ENCODE measurements around the gene PLA2G2A.
"Not testable (repeated sequence)": the region's sequence is repeated elsewhere in the genome, so short reads cannot be mapped to it uniquely, and the experiment has no call there.

The PLA2G2A gene

DNA sequence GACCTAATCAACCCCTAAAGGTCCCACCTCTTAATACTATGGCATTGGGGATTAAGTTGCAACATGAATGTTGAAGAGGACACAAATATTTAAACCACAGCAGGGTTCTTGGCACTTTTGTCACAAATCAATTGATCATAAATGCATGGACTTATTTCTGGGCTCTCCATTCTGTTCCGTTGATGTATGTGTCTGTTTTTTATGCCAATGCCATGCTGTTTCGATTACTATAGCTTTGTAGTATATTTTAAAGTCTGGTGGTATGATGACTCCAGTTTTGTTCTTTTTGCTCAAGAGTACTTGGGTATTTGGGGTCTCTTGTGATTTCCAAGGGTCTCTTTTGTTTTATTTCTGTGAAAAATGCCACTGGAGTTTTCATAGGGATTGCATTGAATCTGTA, 34.7 kb upstream of the PLA2G2A start:
- TF ChIP-seq CTCF (IDR thresholded peaks at IDR 0.05; ENCODE audit: insufficient read depth, low read length) (no peak), SPI1 (IDR thresholded peaks at IDR 0.05; ENCODE audit: borderline replicate concordance, low read depth) (no peak), POLR2AphosphoS5 (IDR thresholded peaks at IDR 0.05; ENCODE audit: low read depth) (no peak), GABPA (IDR thresholded peaks at IDR 0.05; ENCODE audit: low read depth) (no peak)
- TF ChIP-seq, protein P1, sequence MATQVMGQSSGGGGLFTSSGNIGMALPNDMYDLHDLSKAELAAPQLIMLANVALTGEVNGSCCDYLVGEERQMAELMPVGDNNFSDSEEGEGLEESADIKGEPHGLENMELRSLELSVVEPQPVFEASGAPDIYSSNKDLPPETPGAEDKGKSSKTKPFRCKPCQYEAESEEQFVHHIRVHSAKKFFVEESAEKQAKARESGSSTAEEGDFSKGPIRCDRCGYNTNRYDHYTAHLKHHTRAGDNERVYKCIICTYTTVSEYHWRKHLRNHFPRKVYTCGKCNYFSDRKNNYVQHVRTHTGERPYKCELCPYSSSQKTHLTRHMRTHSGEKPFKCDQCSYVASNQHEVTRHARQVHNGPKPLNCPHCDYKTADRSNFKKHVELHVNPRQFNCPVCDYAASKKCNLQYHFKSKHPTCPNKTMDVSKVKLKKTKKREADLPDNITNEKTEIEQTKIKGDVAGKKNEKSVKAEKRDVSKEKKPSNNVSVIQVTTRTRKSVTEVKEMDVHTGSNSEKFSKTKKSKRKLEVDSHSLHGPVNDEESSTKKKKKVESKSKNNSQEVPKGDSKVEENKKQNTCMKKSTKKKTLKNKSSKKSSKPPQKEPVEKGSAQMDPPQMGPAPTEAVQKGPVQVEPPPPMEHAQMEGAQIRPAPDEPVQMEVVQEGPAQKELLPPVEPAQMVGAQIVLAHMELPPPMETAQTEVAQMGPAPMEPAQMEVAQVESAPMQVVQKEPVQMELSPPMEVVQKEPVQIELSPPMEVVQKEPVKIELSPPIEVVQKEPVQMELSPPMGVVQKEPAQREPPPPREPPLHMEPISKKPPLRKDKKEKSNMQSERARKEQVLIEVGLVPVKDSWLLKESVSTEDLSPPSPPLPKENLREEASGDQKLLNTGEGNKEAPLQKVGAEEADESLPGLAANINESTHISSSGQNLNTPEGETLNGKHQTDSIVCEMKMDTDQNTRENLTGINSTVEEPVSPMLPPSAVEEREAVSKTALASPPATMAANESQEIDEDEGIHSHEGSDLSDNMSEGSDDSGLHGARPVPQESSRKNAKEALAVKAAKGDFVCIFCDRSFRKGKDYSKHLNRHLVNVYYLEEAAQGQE (IDR thresholded peaks at IDR 0.05; ENCODE audit: insufficient replicate concordance, low read depth), result no peak
- no peak for DNase-seq (ENCODE audit: low read depth in 1 of 2, low spot score in 1 of 2)
- no peak overlapping the region for H3K4me3 ChIP-seq (replicated peaks; ENCODE audit: insufficient read depth, low read length)
- H3K27me3 ChIP-seq (ENCODE audit: insufficient read depth, poor library complexity, severe bottlenecking), result peaks cover 2% of the 10 kb centered on the region
- H3K27ac ChIP-seq (replicated peaks), result no peak overlapping the region

GRCh38 chr1:20010016-20010415, 30.6 kb upstream of the PLA2G2A start:
- Histone ChIP-seq H3K27ac (replicated peaks) (no peak overlapping the region), H3K27me3 (ENCODE audit: insufficient read depth, poor library complexity, severe bottlenecking) (no peaks in the 10 kb centered on the region), H3K4me3 (replicated peaks; ENCODE audit: insufficient read depth, low read length) (no peak overlapping the region)
- no peak for TF ChIP-seq CTCF (IDR thresholded peaks at IDR 0.05; ENCODE audit: insufficient read depth, low read length)
- DNase-seq (ENCODE audit: low read depth in 1 of 2, low spot score in 1 of 2), result no peak

DNA sequence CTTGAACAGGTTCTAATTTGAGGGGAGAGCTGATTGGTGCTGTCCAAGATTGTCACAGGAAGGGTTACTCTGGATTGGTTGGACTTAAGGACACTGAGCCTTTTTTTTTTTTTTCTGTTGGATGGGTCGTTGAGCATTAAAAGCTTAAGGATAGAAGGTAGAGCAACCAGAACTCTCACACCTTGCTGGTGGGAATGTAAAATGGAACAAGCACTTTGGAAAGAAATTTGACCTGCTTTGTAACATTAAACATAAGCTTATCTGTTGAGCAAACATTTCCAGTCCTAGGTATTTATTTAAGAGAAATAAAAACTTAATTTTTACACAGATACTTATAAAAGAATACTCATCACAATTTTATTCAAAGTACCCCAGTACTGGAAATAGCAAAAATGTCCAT, 29.8 kb upstream of the PLA2G2A start:
- H3K27me3 ChIP-seq (ENCODE audit: insufficient read depth, poor library complexity, severe bottlenecking), result no peaks in the 10 kb centered on the region
- TF ChIP-seq POLR2AphosphoS5 (IDR thresholded peaks at IDR 0.05; ENCODE audit: low read depth) (no peak), CTCF (IDR thresholded peaks at IDR 0.05; ENCODE audit: insufficient read depth, low read length) (no peak), SPI1 (IDR thresholded peaks at IDR 0.05; ENCODE audit: borderline replicate concordance, low read depth) (no peak), GABPA (IDR thresholded peaks at IDR 0.05; ENCODE audit: low read depth) (no peak)
- TF ChIP-seq, protein P1 (IDR thresholded peaks at IDR 0.05; ENCODE audit: insufficient replicate concordance, low read depth), result no peak
- no peak overlapping the region for H3K4me3 ChIP-seq (replicated peaks; ENCODE audit: insufficient read depth, low read length)
- no peak overlapping the region for H3K27ac ChIP-seq (replicated peaks)
- DNase-seq (ENCODE audit: low read depth in 1 of 2, low spot score in 1 of 2), result no peak

- TF ChIP-seq CTCF (IDR thresholded peaks at IDR 0.05; ENCODE audit: insufficient read depth, low read length) (no peak), SPI1 (IDR thresholded peaks at IDR 0.05; ENCODE audit: borderline replicate concordance, low read depth) (no peak), POLR2AphosphoS5 (IDR thresholded peaks at IDR 0.05; ENCODE audit: low read depth) (no peak), GABPA (IDR thresholded peaks at IDR 0.05; ENCODE audit: low read depth) (no peak)
- TF ChIP-seq, protein P1 (IDR thresholded peaks at IDR 0.05; ENCODE audit: insufficient replicate concordance, low read depth), result no peak
- no peak for DNase-seq (ENCODE audit: low read depth in 1 of 2, low spot score in 1 of 2)
Measured at GRCh38 chr1:20008391-20008841, 29.0 kb upstream of the PLA2G2A start.

DNA sequence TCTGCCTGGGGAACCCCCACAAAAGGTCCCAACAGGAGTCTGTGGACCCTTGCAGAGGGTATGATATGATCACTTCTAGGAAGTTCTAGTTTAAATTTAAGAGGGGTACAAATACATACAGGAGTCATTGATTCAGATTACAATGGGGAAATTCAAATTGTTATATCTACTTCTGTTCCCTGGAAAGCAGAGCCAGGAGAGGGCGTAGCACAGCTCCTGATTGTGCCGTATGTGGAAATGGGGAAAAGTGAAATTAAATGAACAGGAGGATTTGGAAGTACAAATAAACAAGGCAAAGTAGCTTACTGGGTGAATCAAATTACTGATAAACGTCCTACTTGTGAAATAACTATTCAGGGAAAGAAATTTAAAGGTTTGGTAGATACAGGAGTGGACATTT, 19.4 kb upstream of the PLA2G2A start:
- not testable (repeated sequence) for DNase-seq (ENCODE audit: low read depth in 1 of 2, low spot score in 1 of 2)

More at GRCh38 chr1:20008391-20008841, 29.0 kb upstream of the PLA2G2A start:
- H3K27me3 ChIP-seq (ENCODE audit: insufficient read depth, poor library complexity, severe bottlenecking), result no peaks in the 10 kb centered on the region
- H3K27ac ChIP-seq (replicated peaks), result no peak overlapping the region
- H3K4me3 ChIP-seq (replicated peaks; ENCODE audit: insufficient read depth, low read length), result no peak overlapping the region

More for the DNA sequence above, 19.4 kb upstream of the PLA2G2A start:
- H3K27ac ChIP-seq (replicated peaks); H3K27me3 ChIP-seq (ENCODE audit: insufficient read depth, poor library complexity, severe bottlenecking); H3K4me3 ChIP-seq (replicated peaks; ENCODE audit: insufficient read depth, low read length): not testable (repeated sequence)
